ENCODE results near the gene TSHZ2.

- no peak for TF ChIP-seq MXI1 (IDR thresholded peaks at IDR 0.05; ENCODE audit: borderline replicate concordance, low read depth, low read length)
- no peak for TF ChIP-seq CTCF (conservative IDR thresholded peaks at IDR 0.05; ENCODE audit: low read depth, low read length)
- TF ChIP-seq POLR2A (IDR thresholded peaks at IDR 0.05; ENCODE audit: low read depth, low read length): no peak
- no peak for TF ChIP-seq ELK1 (IDR thresholded peaks at IDR 0.05; ENCODE audit: borderline replicate concordance, low read depth, low read length)
- no peak for TF ChIP-seq SMC3 (IDR thresholded peaks at IDR 0.05; ENCODE audit: low read depth, low read length)
Measured at GRCh38 chr20:53088786-53089185, 116.6 kb downstream of the TSHZ2 start.

Data from IMR-90 (cell line).